Cardiac fibroblast (primary cell): Measurements from ENCODE around the gene SCML1.
A peak's percentile ranks its signal among the peaks of the same experiment; 100 is the strongest.

ENCODE experiments used
- DNase-seq, 2 donors: peaks; one replicate each; pipeline versions ENCODE4 v3.0.0 to v3.0.0-alpha.2; 2010; ENCODE audit warnings: low read depth in 2 of 2
- H3K4me3 ChIP-seq, 2 donors: replicated peaks in 1 of 2; 1 replicate in 1 of 2; 2 replicates in 1 of 2; pipeline ENCODE4 v1.5.1; 2011; ENCODE audit warnings: low read depth in 2 of 2, low read length in 2 of 2, mild to moderate bottlenecking in 2 of 2, moderate library complexity in 1 of 2
- CTCF ChIP-seq: IDR thresholded peaks from one replicate; pipeline ENCODE4 v1.5.1; 2011; ENCODE audit warnings: low read depth, mild to moderate bottlenecking, low read length, inconsistent platforms

The SCML1 gene

GRCh38 chrX:17703201-17703600, 34.1 kb upstream of the SCML1 start:
- no peak for DNase-seq

GRCh38 chrX:17705211-17705610, 32.1 kb upstream of the SCML1 start:
- TF ChIP-seq CTCF: no peak
- no peak overlapping the region for H3K4me3 ChIP-seq
- DNase-seq: no peak

More at GRCh38 chrX:17703201-17703600, 34.1 kb upstream of the SCML1 start:
- H3K4me3 ChIP-seq: no peak overlapping the region
- no peak for TF ChIP-seq CTCF

- no peak overlapping the region for H3K4me3 ChIP-seq
- no peak for TF ChIP-seq CTCF
- peak; percentile 17 to 73 for DNase-seq
These were observed 30.6 kb upstream of the SCML1 start for GRCh38 chrX:17706676-17707075.

- DNase-seq: no peak
These were observed 29.6 kb upstream of the SCML1 start for GRCh38 chrX:17707731-17708130.

GRCh38 chrX:17710871-17711301, 26.4 kb upstream of the SCML1 start:
- no peak for DNase-seq
- no peak overlapping the region for H3K4me3 ChIP-seq
- no peak for TF ChIP-seq CTCF

More at GRCh38 chrX:17707731-17708130, 29.6 kb upstream of the SCML1 start:
- TF ChIP-seq CTCF: no peak
- H3K4me3 ChIP-seq: no peak overlapping the region

- TF ChIP-seq CTCF: no peak
- DNase-seq: no peak
- H3K4me3 ChIP-seq: no peak overlapping the region
These were observed 24.0 kb upstream of the SCML1 start for GRCh38 chrX:17713288-17713687.

- no peak overlapping the region for H3K4me3 ChIP-seq
- no peak for DNase-seq
- no peak for TF ChIP-seq CTCF
These were observed 18.6 kb upstream of the SCML1 start for GRCh38 chrX:17718649-17719165.
